ENCODE results near the gene EXOC6B. TPM values are rescaled to one million over a fixed set of nuclear protein-coding genes. Genes with fewer than 3 reads are reported as not detected.
"Not testable (repeated sequence)": the region's sequence is repeated elsewhere in the genome, so short reads cannot be mapped to it uniquely, and the experiment has no call there.

The EXOC6B gene
- total RNA-seq, 1 experiment from 2014 or later = 39.5 TPM

GRCh38 chr2:72641221-72641620, 184.6 kb downstream of the EXOC6B start:
- DNase-seq (ENCODE audit: low spot score); in situ Hi-C loops (cut with HindIII; ENCODE audit: low sequenced_read_pairs): not testable (repeated sequence)

DNA sequence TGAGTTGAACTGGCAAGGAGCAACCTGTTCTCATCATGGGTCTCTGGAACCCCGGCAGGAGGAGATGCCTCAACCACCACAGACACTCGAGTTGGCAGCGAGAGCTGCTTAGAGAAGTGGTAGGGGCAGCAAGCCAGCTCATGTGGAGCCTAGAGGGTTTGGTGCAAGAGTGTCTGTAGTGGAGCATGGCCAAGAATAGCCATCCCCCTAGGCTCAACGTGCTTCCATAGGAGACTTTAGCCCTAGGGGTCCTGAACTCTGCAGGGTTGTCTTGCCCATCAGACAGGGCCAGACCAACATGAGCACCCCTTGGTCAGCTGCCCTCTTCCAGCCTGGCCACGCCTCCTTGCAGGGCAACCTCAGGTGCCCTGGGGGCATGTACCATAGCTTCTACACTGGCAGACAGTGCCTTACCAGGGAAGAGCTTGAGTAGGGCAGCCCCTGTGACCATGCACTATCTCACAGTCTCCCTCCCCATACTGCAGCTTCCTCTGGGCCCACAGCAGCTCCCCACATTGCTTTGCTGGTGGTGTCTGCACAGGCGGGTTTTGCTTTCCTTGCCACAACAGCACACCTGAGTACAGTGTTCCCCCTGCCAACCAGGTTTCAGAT, 187.1 kb downstream of the EXOC6B start:
- peak; percentile 31 for DNase-seq (ENCODE audit: low spot score)
- in situ Hi-C loops (cut with HindIII; ENCODE audit: low sequenced_read_pairs) = no loop called here

DNA sequence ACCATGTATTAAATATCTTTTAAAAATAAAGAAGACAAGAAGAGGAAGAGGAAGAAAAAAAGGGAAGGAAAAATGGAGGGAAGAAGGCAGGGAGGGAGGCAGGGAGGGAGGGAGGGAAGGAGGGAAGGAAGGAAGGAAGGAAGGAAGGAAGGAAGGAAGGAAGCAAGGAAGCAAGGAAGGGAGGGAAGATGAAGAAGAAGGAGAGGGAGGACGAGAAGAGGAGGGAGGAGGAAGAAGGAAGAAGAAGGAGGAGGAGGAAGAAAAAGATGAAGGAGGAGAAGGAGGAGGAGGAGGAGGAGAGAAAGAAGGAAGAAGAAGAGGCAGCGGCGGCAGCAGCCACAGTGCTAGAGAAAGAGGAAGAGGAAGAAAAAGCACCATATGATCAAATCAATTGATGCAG, 189.6 kb downstream of the EXOC6B start:
- in situ Hi-C loops (cut with HindIII; ENCODE audit: low sequenced_read_pairs) = no loop called here
- DNase-seq (ENCODE audit: low spot score) = no peak

GRCh38 chr2:72630767-72631166, 195.1 kb downstream of the EXOC6B start:
- no peak for DNase-seq (ENCODE audit: low spot score)

DNA sequence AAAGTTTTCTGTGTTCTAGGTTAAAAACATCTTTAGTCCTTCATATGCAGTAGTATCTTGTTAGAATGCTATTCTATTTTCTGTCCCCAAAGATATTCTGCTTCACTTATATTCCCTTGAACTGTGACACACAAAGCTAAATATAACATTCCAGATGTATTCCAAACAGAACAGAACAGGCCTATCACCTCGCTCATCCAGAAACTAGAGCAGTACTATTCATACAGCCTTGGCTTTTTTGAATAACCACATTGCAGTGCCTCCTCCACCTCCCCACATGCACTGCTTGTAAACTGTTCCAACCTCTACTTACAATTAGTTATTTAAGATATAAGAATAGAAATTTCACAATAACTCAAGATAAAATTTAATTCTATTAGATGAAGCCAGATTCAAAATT, 196.8 kb downstream of the EXOC6B start:
- DNase-seq (ENCODE audit: low spot score) = no peak
- in situ Hi-C loops (cut with HindIII; ENCODE audit: low sequenced_read_pairs) = no loop called here

More at GRCh38 chr2:72630767-72631166, 195.1 kb downstream of the EXOC6B start:
- in situ Hi-C loops (cut with HindIII; ENCODE audit: low sequenced_read_pairs) = no loop called here

GRCh38 chr2:72627083-72627482, 198.8 kb downstream of the EXOC6B start:
- in situ Hi-C loops (cut with HindIII; ENCODE audit: low sequenced_read_pairs) = no loop called here
- no peak for DNase-seq (ENCODE audit: low spot score)

- in situ Hi-C loops (cut with HindIII; ENCODE audit: low sequenced_read_pairs) = no loop called here
- no peak for DNase-seq (ENCODE audit: low spot score)
These were observed 200.5 kb downstream of the EXOC6B start for GRCh38 chr2:72625366-72625765.

DNA sequence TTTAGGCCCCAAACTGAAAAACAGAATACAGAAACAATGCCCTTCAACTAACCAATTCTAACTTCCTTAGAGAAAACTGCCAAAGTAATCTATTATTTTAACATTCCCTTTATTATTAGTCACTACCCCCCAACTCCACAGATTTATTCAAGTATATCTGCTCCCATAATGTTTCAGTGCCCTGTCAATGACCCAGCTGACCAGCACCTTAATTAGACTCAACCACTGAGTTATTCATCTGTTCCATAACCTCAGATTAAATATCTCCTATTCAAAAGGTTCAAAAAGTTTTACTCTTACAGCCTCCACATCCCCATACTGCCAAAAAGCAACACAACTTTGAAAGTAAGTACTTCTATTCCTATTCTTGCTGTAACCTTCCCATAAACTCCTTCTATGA, 202.4 kb downstream of the EXOC6B start:
- no peak for DNase-seq (ENCODE audit: low spot score)
- in situ Hi-C loops (cut with HindIII; ENCODE audit: low sequenced_read_pairs) = no loop called here

DNA sequence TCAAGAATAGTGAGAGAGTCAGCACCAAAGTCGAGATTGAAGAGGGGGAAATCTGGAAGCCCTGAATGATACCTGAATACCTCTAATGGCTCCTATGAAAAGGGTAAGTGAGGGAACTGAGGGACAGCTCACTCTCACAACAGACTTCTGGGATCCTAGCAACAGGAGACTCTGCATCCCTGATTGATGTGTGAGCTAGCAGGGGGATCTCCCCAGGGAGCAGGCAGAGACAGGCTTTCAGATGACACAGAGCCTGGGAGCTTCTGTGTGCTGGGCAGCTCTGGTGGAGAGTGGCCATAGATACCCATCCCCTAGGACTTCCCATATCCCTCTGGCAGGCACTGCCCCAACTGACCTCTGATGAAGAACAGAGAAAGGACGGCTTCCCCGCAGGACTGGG, 206.2 kb downstream of the EXOC6B start:
- no peak for DNase-seq (ENCODE audit: low spot score)
- in situ Hi-C loops (cut with HindIII; ENCODE audit: low sequenced_read_pairs) = no loop called here

DNA sequence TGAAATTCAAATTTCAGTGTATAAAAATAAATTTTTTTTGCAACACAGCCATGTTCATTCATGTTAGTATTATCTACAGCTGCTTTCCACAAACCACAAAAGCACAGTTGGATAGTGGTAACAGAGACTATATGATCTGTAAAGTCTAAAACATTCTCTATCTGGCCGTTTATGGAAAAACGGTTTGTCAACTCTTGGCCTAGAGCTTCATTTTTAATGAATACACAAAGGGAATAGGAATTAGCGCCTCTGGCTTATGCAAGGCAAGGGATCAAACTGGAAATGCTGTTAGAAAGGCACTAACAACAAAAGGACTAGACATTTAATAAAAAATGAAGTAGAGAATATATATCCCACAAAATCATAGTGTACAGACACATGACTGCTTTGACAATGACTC, 211.9 kb downstream of the EXOC6B start:
- in situ Hi-C loops (cut with HindIII; ENCODE audit: low sequenced_read_pairs) = no loop called here
- DNase-seq (ENCODE audit: low spot score) = no peak

DNA sequence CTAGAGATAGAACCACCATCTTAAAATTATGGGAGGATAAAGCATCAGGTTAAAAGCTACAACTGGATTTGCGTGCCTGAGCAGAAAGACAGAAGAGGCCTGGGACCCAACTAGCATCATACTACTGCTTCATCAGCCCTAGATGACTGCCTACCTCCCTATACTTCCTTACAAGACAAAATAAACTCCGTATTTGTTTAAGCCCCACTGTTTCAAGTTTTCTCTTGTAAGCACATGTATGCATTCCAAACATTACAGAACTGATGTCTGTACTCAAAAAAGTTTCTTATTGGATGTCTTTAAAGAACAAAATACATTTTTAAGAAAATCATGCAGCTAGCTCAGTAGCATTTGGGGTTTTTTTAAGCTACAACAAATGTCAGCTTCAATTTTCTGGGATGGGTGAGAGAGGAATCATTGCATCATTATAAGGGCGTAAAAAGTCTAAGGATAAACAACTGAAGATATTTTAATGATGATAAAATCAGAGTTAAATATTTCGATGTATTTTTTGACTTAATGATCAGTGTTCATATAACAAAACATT, 213.1 kb downstream of the EXOC6B start:
- in situ Hi-C loops (cut with HindIII; ENCODE audit: low sequenced_read_pairs) = no loop called here
- DNase-seq (ENCODE audit: low spot score) = no peak

DNA sequence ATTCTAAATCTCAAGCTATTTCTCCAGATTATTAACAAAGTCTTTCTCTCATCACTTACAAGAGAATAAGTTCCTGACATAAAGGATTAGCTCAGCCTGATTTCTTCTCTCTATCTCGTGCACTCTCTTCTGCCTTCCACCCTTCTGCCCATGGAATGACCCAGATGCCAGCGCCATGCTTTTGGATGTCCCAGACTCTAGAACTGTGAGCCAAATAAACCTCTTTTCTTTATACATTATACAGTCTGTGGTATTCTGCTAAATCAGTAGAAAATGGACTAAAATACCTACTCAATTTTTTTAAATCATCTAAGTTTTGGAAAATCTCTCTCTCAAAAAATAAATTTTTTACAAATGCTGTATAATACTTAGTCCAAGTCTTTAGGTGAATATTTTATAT, 218.6 kb downstream of the EXOC6B start:
- in situ Hi-C loops (cut with HindIII; ENCODE audit: low sequenced_read_pairs) = no loop called here
- DNase-seq (ENCODE audit: low spot score) = no peak

DNA sequence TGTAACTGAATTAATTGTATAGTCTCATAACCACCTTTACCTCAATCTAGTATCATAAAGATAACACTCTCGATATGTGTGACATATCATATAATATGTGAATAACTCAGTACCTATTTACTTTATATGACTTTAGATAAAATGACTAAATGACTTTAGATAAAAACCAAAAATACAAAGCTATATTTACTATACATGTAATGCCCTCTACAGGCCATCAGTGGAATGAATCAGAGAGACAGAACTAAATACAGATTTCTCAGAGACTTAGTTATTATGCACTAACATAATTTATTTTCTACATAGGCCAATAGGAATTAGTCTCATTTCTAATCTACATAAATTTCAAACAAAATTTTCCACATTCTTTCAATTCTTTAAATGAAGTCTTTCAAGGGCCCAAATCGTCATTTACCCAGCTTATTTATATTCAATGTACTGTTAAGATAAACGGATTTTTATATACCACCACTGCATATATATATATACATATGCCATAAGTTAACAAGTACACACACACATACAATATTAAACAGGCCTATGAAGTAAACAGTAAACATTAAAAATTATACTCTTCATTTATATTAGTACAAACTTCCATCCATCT, 219.9 kb downstream of the EXOC6B start:
- DNase-seq (ENCODE audit: low spot score) = no peak
- in situ Hi-C loops (cut with HindIII; ENCODE audit: low sequenced_read_pairs) = no loop called here

- in situ Hi-C loops (cut with HindIII; ENCODE audit: low sequenced_read_pairs) = no loop called here
These were observed 221.4 kb downstream of the EXOC6B start for GRCh38 chr2:72604468-72604867.

GRCh38 chr2:72603481-72603880, 222.4 kb downstream of the EXOC6B start:
- in situ Hi-C loops (cut with HindIII; ENCODE audit: low sequenced_read_pairs) = no loop called here
- DNase-seq (ENCODE audit: low spot score) = no peak

More at GRCh38 chr2:72604468-72604867, 221.4 kb downstream of the EXOC6B start:
- DNase-seq (ENCODE audit: low spot score) = no peak

- in situ Hi-C loops (cut with HindIII; ENCODE audit: low sequenced_read_pairs) = no loop called here
These were observed 223.1 kb downstream of the EXOC6B start for GRCh38 chr2:72602711-72603110.

DNA sequence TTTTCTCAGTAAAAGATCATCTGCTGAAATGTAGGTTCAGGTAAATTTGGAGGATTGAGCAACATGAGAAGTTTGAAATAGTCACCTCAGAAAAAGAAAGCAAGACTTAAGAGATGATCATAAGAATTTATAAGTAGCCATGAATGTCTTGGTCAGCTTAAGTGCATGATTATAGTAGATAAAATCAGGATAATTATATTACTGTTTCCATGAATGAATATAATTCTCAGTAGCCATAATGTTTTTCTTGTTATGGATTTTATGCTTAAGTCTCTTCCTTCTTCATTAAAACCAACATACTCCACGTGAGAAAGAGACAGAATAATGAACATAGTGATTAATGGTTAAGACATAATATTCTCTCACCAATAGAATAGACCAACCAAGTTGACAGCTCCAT, 223.7 kb downstream of the EXOC6B start:
- in situ Hi-C loops (cut with HindIII; ENCODE audit: low sequenced_read_pairs) = no loop called here
- no peak for DNase-seq (ENCODE audit: low spot score)

More at GRCh38 chr2:72602711-72603110, 223.1 kb downstream of the EXOC6B start:
- no peak for DNase-seq (ENCODE audit: low spot score)

GRCh38 chr2:72583836-72584235, 242.0 kb downstream of the EXOC6B start:
- in situ Hi-C loops (cut with HindIII; ENCODE audit: low sequenced_read_pairs); DNase-seq (ENCODE audit: low spot score): not testable (repeated sequence)

GRCh38 chr2:72583376-72583775, 242.5 kb downstream of the EXOC6B start:
- in situ Hi-C loops (cut with HindIII; ENCODE audit: low sequenced_read_pairs) = no loop called here
- DNase-seq (ENCODE audit: low spot score) = no peak

DNA sequence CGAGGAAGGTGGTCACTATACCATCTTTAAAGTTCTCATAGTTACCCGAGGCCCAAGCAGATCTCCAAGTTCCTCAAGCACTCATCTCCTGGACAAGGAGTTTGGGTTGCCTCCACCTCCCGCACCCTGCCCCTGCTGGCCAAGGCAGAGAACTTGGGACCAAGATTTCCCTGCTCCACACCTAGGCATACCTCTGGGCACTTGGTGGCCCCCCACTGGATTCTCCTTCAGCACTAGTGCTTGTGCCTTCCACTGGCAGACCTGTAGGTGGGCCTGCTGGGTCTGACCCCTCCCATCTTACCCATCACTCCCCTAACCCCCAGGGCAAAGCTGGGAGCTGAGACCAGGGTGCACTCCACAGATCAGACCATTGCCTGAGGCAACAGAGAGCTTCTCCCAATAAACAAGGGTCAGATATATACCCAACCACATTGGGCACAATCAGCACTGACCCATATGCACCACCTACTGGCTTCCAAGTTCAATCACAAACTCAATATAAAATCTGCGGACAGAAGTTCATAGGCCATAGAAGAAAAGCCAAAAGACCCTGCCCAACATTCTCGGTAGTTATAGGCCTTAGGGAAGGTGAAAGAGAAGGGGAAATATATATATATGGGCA, 244.2 kb downstream of the EXOC6B start:
- in situ Hi-C loops (cut with HindIII; ENCODE audit: low sequenced_read_pairs) = no loop called here
- DNase-seq (ENCODE audit: low spot score) = no peak

All from G401 (cell line).